ENCODE data around the gene PARVB.

PARVB gene

GRCh38 chr22:44136112-44136511 lies 112.0 kb downstream of the PARVB start:
- no peak for DNase-seq (ENCODE audit: low spot score)

GRCh38 chr22:44136786-44137185 lies 112.7 kb downstream of the PARVB start:
- DNase-seq (ENCODE audit: low spot score) = no peak

- no peak for DNase-seq (ENCODE audit: low spot score)
Measured at GRCh38 chr22:44137415-44137814, 113.3 kb downstream of the PARVB start.

GRCh38 chr22:44139773-44140172 lies 115.7 kb downstream of the PARVB start:
- DNase-seq (ENCODE audit: low spot score) = no peak

GRCh38 chr22:44142421-44143104 lies 118.5 kb downstream of the PARVB start:
- DNase-seq (ENCODE audit: low spot score) = no peak

GRCh38 chr22:44143105-44143474 lies 119.0 kb downstream of the PARVB start:
- no peak for DNase-seq (ENCODE audit: low spot score)

- DNase-seq (ENCODE audit: low spot score) = no peak
Measured at GRCh38 chr22:44143579-44143978, 119.5 kb downstream of the PARVB start.

GRCh38 chr22:44144046-44144569 lies 120.0 kb downstream of the PARVB start:
- DNase-seq (ENCODE audit: low spot score) = no peak

GRCh38 chr22:44145544-44145943 lies 121.4 kb downstream of the PARVB start:
- DNase-seq (ENCODE audit: low spot score) = no peak

GRCh38 chr22:44146088-44146861 lies 122.2 kb downstream of the PARVB start:
- no peak for DNase-seq (ENCODE audit: low spot score)

- DNase-seq (ENCODE audit: low spot score) = no peak
Measured at GRCh38 chr22:44147008-44147645, 123.0 kb downstream of the PARVB start.

GRCh38 chr22:44147821-44148574 lies 123.9 kb downstream of the PARVB start:
- DNase-seq (ENCODE audit: low spot score) = no peak

GRCh38 chr22:44151676-44152075 lies 127.6 kb downstream of the PARVB start:
- DNase-seq (ENCODE audit: low spot score) = no peak

GRCh38 chr22:44153710-44154109 lies 129.6 kb downstream of the PARVB start:
- DNase-seq (ENCODE audit: low spot score) = no peak

- DNase-seq (ENCODE audit: low spot score) = no peak
Measured at GRCh38 chr22:44154436-44154942, 130.4 kb downstream of the PARVB start.

- no peak for DNase-seq (ENCODE audit: low spot score)
Measured at GRCh38 chr22:44155115-44155514, 131.0 kb downstream of the PARVB start.

- DNase-seq (ENCODE audit: low spot score) = no peak
Measured at GRCh38 chr22:44157916-44158618, 134.0 kb downstream of the PARVB start.

- DNase-seq (ENCODE audit: low spot score) = no peak
Measured at GRCh38 chr22:44158816-44159215, 134.7 kb downstream of the PARVB start.

- DNase-seq (ENCODE audit: low spot score) = no peak
Measured at GRCh38 chr22:44159221-44159620, 135.1 kb downstream of the PARVB start.

- no peak for DNase-seq (ENCODE audit: low spot score)
Measured at GRCh38 chr22:44159811-44160210, 135.7 kb downstream of the PARVB start.

- DNase-seq (ENCODE audit: low spot score) = no peak
Measured at GRCh38 chr22:44160421-44160820, 136.3 kb downstream of the PARVB start.
